ENCODE results near the gene CADPS2. TPM values are rescaled to one million over a fixed set of nuclear protein-coding genes. Genes with fewer than 3 reads are reported as not detected.

Gene CADPS2
- total and polyA plus RNA-seq, 2 of the 8 experiments (the other 6 are each of a cell fraction or from before 2014, with no cell fraction given) = 8.9 to 22.3 TPM

GRCh38 chr7:122304319-122304975, 581.8 kb downstream of the CADPS2 start, which contains the start of gene FEZF1:
FEZF1 (minus strand) TSS chr7:122304750; CDS start chr7:122304437, 313 bp downstream.
- peaks cover 0 to 3% of the 10 kb centered on the region in 2 experiments for H4K20me1 ChIP-seq (replicated peaks in 1 of 2; ENCODE audit: control insufficient read depth in 1 of 2, insufficient read depth in 2 of 2, low read length in 2 of 2)
- H3K9ac ChIP-seq (replicated peaks in 1 of 4; ENCODE audit: extremely low read depth in 1 of 4, low read depth in 3 of 4, low read length in 3 of 4) = peak within 1 kb of the TSS in 3 of 4 experiments; percentile 9 to 43 (median 25); a peak in 4 of 7 replicates
- peak within 1 kb of the TSS; percentile 83; the same call in 1 of the 2 replicates for H2BK15ac ChIP-seq (ENCODE audit: low read length)
- FAIRE-seq (no peak), DNase-seq (ENCODE audit: low read depth in 1 of 2, low spot score in 2 of 2) (no peak)
- no peak within 1 kb of the TSS for H4K5ac ChIP-seq (ENCODE audit: insufficient read length, low read depth, low read length)
- no peak within 1 kb of the TSS for H3K27ac ChIP-seq (ENCODE audit: low read depth, low read length)
- peak within 1 kb of the TSS; percentile 24; the same call in 1 of the 2 replicates for H2AFZ ChIP-seq (ENCODE audit: low read length)
- ChIA-PET CTCF (ENCODE audit: partially characterized antibody) (interaction anchor here (1.0 to 2.2 kb wide), 2 partner anchors 11 to 84 kb away, joined by 3 to 6 read pairs; no protein-coding TSS in a partner anchor), POLR2A (ENCODE audit: partially characterized antibody) (interaction anchor here (0.8 to 1.6 kb wide), 2 partner anchors 12 to 81 kb away, joined by 3 to 7 read pairs; no protein-coding TSS in a partner anchor)
- peak within 1 kb of the TSS; percentile 99 to 100 for H3K4me2 ChIP-seq (ENCODE audit: insufficient read depth in 1 of 2, low read depth in 2 of 2, low read length in 2 of 2)
- peaks cover 0 to 21% of the 10 kb centered on the region in 2 experiments; a peak in 3 of 4 replicates for H3K79me2 ChIP-seq (ENCODE audit: control insufficient read depth in 1 of 2, insufficient read depth in 2 of 2, low read length in 2 of 2)
- H3K56ac ChIP-seq (replicated peaks; ENCODE audit: insufficient read length, low read depth, low read length) = no peak within 1 kb of the TSS
- no peak within 1 kb of the TSS for H4K8ac ChIP-seq (ENCODE audit: extremely low read depth, insufficient read depth, low read length)
- H3K14ac ChIP-seq (ENCODE audit: insufficient read length) = no peak within 1 kb of the TSS
- H2BK120ac ChIP-seq (replicated peaks; ENCODE audit: low read depth, low read length) = no peak within 1 kb of the TSS
- H2BK20ac ChIP-seq (ENCODE audit: low read length) = peak within 1 kb of the TSS; percentile 9; the same call in 1 of the 2 replicates
- WGBS, 2 experiments (ENCODE audit: extremely low coverage in 1 of 2, insufficient coverage in 1 of 2, insufficient read length in 1 of 2, insufficient replicate concordance in 2 of 2, low coverage in 1 of 2, low lambda C conversion rate in 2 of 2, missing lambda C conversion rate in 1 of 2) = 1% methylated on average over 32 of the region's 35 CpGs; no CpG with 5 or more reads in 1 of the 2 experiments
- peak within 1 kb of the TSS; percentile 17; the same call in 1 of the 2 replicates for H2BK5ac ChIP-seq (ENCODE audit: low read depth, low read length)
- peaks cover 3 to 35% (median 18%) of the 10 kb centered on the region in 4 experiments for H3K4me1 ChIP-seq (replicated peaks in 1 of 4; ENCODE audit: control insufficient read depth in 3 of 4, insufficient read depth in 4 of 4, low read length in 3 of 4)
- peak within 1 kb of the TSS; percentile 79 for H3K18ac ChIP-seq (ENCODE audit: extremely low read depth, low read length)
- H2BK12ac ChIP-seq (ENCODE audit: low read depth, low read length) = peak within 1 kb of the TSS; percentile 90; the same call in 1 of the 2 replicates
- no peak within 1 kb of the TSS for H3K23ac ChIP-seq (ENCODE audit: insufficient read length)
- H3K4ac ChIP-seq (replicated peaks; ENCODE audit: insufficient read length, low read depth, low read length) = no peak within 1 kb of the TSS
- peaks cover 32 to 74% (median 61%) of the 10 kb centered on the region in 4 experiments for H3K27me3 ChIP-seq (replicated peaks in 1 of 4; ENCODE audit: control insufficient read depth in 3 of 4, extremely low read depth in 1 of 4, insufficient read depth in 3 of 4, low read length in 3 of 4)
- H3K36me3 ChIP-seq (ENCODE audit: control insufficient read depth in 2 of 4, insufficient read depth in 4 of 4, low read length in 3 of 4) = peaks cover 0 to 32% (median 2%) of the 10 kb centered on the region in 4 experiments; a peak in 2 of 8 replicates
- peak within 1 kb of the TSS; percentile 81 to 93 (median 86) for H3K4me3 ChIP-seq (ENCODE audit: extremely low read depth in 1 of 4, insufficient read depth in 2 of 4, low read depth in 3 of 4, low read length in 4 of 4)
- H3K79me1 ChIP-seq (ENCODE audit: low read depth, low read length) = no peaks in the 10 kb centered on the region
- H3K23me2 ChIP-seq (ENCODE audit: low read depth, low read length) = peaks cover 42% of the 10 kb centered on the region; the same call in 1 of the 2 replicates
- H2AK5ac ChIP-seq (ENCODE audit: low read depth, low read length) = no peak within 1 kb of the TSS
- H4K91ac ChIP-seq (replicated peaks; ENCODE audit: insufficient read length, low read length) = peak within 1 kb of the TSS; percentile 47
- H3K9me3 ChIP-seq (ENCODE audit: insufficient read depth in 2 of 2, low read depth in 1 of 2, low read length in 1 of 2) = no peaks in the 10 kb centered on the region
- TF ChIP-seq YY1 (IDR thresholded peaks at IDR 0.05; ENCODE audit: low read depth, low read length) (peak; percentile 7; the same call in 1 of the 2 replicates), TCF12 (IDR thresholded peaks at IDR 0.05; ENCODE audit: low read depth, low read length) (no peak), CHD1 (IDR thresholded peaks at IDR 0.05; ENCODE audit: low read depth, low read length) (no peak; the same call in 1 of the 2 replicates), SIRT6 (IDR thresholded peaks at IDR 0.05; ENCODE audit: low read length) (no peak), RBBP5 (IDR thresholded peaks at IDR 0.05; ENCODE audit: borderline replicate concordance, low read depth, low read length) (no peak; the same call in 1 of the 2 replicates), SP4 (IDR thresholded peaks at IDR 0.05; ENCODE audit: low read length) (no peak), CTCF (IDR thresholded peaks at IDR 0.05; ENCODE audit: control extremely low read depth in 1 of 3, insufficient read depth in 1 of 3, low read depth in 1 of 3, low read length in 3 of 3) (no peak), KDM4A (IDR thresholded peaks at IDR 0.05; ENCODE audit: low read depth, low read length, severe bottlenecking) (peak; percentile 86), EGR1 (IDR thresholded peaks at IDR 0.05; ENCODE audit: borderline replicate concordance, low read depth, low read length) (0 out of 2 replicates have a peak, but pooled peaks have one; percentile 54)

Measured in H1 (cell line).